Measurements from ENCODE around the gene FGF4.

- no peak for TF ChIP-seq POLR2A (IDR thresholded peaks at IDR 0.05)
- no peak for TF ChIP-seq CTCF (IDR thresholded peaks at IDR 0.05)
Observed at GRCh38 chr11:69811431-69811830, 36.3 kb upstream of the FGF4 start.
